HepG2 (cell line): ENCODE data around the gene PSMD5. TPM values are rescaled to one million over a fixed set of nuclear protein-coding genes. Genes with fewer than 3 reads are reported as not detected.

Source experiments
- CCDC6 ChIP-seq: sonication (generic); formaldehyde crosslinking; IDR thresholded peaks from 2 replicates; pipeline ENCODE4 v1.8.1; 2022; ENCODE audit warnings: mild to moderate bottlenecking, missing genetic modification reagents, moderate library complexity
- HMG20B ChIP-seq: conservative IDR thresholded peaks from 2 replicates; pipeline ENCODE4 v1.6.1; 2016; ENCODE audit warnings: missing genetic modification reagents, missing compliant biosample characterization
- LCORL ChIP-seq, 2 experiments: fragments of 450-650 bp in 1 of 2; sonication (generic) in 1 of 2; formaldehyde crosslinking in 1 of 2; IDR thresholded peaks; 2 replicates each; pipeline versions ENCODE4 v1.5.0 to v1.6.1; 2017 to 2020; ENCODE audit warnings: antibody characterized with exemption in 1 of 2, missing genetic modification reagents in 1 of 2
- MEIS1 ChIP-seq: sonication (generic); formaldehyde crosslinking; IDR thresholded peaks from 2 replicates; pipeline ENCODE4 v1.9.0; 2021; ENCODE audit warnings: mild to moderate bottlenecking, missing genetic modification reagents, moderate library complexity, borderline replicate concordance
- MIER3 ChIP-seq: IDR thresholded peaks from 2 replicates; pipeline ENCODE4 v1.6.1; 2016; ENCODE audit warnings: missing compliant biosample characterization, borderline replicate concordance
- MLLT10 ChIP-seq: sonication (generic); formaldehyde crosslinking; IDR thresholded peaks from 2 replicates; pipeline ENCODE4 v1.4.0; 2020; ENCODE audit warnings: missing genetic modification reagents
- NBN ChIP-seq: fragments of 450-650 bp; conservative IDR thresholded peaks from 2 replicates; pipeline ENCODE4 v1.6.1; 2017
- PLRG1 ChIP-seq: fragments of 450-650 bp; conservative IDR thresholded peaks from 2 replicates; pipeline ENCODE4 v1.6.1; 2016
- ZNF205 ChIP-seq: IDR thresholded peaks from 2 replicates; pipeline ENCODE4 v1.6.1; 2018; ENCODE audit warnings: missing biosample characterization, missing genetic modification reagents
- ZNF564 ChIP-seq: sonication (generic); formaldehyde crosslinking; IDR thresholded peaks from 2 replicates; pipeline ENCODE4 v1.8.1; 2023; ENCODE audit warnings: mild to moderate bottlenecking, missing genetic modification reagents
- ZNF672 ChIP-seq: sonication (generic); formaldehyde crosslinking; IDR thresholded peaks from 2 replicates; pipeline ENCODE4 v1.8.1; 2022; ENCODE audit warnings: missing genetic modification reagents
- ZNF816 ChIP-seq: sonication (generic); formaldehyde crosslinking; IDR thresholded peaks from 2 replicates; pipeline ENCODE4 v1.8.0; 2022; ENCODE audit warnings: missing genetic modification reagents, mild to moderate bottlenecking, borderline replicate concordance
- polyA plus RNA-seq, 8 experiments: library from polyadenylated mRNA; depleted of rRNA in 3 of 8; stranded (reverse) in 7 of 8; unstranded in 1 of 8; fragments of >200 nt; fragmentation: Illumina TruSeq in 4 of 8; extraction: Trizol in 4 of 8; gene quantifications; 2 replicates each; pipeline versions ENCODE4 v1.2.1 to v1.2.3, GENCODE V29; 2011 to 2016; ENCODE audit warnings: low read depth in 4 of 8, missing spikeins in 1 of 8, mixed read lengths in 1 of 8; ENCODE audit not compliant: insufficient read depth in 1 of 8
- total RNA-seq, 5 experiments: library from RNA; depleted of rRNA; stranded (reverse); fragments of >200 nt; fragmentation: Illumina TruSeq; extraction: Trizol; gene quantifications; 2 replicates each; pipeline ENCODE4 v1.2.3, GENCODE V29; 2016; ENCODE audit warnings: low read depth in 1 of 5
- TF ChIP-seq, protein P1 (sequence below), 2 experiments: IDR thresholded peaks; 2 replicates each; pipeline ENCODE4 v1.6.1; 2011 to 2012; ENCODE audit warnings: low read length in 2 of 2, borderline replicate concordance in 1 of 2, low read depth in 1 of 2, mild to moderate bottlenecking in 1 of 2, moderate library complexity in 1 of 2
- TF ChIP-seq, protein P2 (sequence below): sonication (generic); formaldehyde crosslinking; IDR thresholded peaks from 2 replicates; pipeline ENCODE4 v1.4.0; 2020; ENCODE audit warnings: missing genetic modification reagents
- TF ChIP-seq, protein P3 (sequence below): sonication (generic); formaldehyde crosslinking; IDR thresholded peaks from 2 replicates; pipeline ENCODE4 v1.5.0; 2020; ENCODE audit warnings: missing genetic modification reagents
- TF ChIP-seq, protein P4 (sequence below): sonication (generic); formaldehyde crosslinking; IDR thresholded peaks from 2 replicates; pipeline ENCODE4 v1.4.0; 2020; ENCODE audit warnings: missing genetic modification reagents, mild to moderate bottlenecking, borderline replicate concordance
- TF ChIP-seq, protein P5 (sequence below): sonication (generic); formaldehyde crosslinking; IDR thresholded peaks from 2 replicates; pipeline ENCODE4 v1.5.0; 2020; ENCODE audit warnings: mild to moderate bottlenecking, missing genetic modification reagents, moderate library complexity

The PSMD5 gene
- total and polyA plus RNA-seq, 2 of the 13 experiments (the other 11 are each of a cell fraction or from before 2014, with no cell fraction given): 12.7 to 18.1 TPM

DNA sequence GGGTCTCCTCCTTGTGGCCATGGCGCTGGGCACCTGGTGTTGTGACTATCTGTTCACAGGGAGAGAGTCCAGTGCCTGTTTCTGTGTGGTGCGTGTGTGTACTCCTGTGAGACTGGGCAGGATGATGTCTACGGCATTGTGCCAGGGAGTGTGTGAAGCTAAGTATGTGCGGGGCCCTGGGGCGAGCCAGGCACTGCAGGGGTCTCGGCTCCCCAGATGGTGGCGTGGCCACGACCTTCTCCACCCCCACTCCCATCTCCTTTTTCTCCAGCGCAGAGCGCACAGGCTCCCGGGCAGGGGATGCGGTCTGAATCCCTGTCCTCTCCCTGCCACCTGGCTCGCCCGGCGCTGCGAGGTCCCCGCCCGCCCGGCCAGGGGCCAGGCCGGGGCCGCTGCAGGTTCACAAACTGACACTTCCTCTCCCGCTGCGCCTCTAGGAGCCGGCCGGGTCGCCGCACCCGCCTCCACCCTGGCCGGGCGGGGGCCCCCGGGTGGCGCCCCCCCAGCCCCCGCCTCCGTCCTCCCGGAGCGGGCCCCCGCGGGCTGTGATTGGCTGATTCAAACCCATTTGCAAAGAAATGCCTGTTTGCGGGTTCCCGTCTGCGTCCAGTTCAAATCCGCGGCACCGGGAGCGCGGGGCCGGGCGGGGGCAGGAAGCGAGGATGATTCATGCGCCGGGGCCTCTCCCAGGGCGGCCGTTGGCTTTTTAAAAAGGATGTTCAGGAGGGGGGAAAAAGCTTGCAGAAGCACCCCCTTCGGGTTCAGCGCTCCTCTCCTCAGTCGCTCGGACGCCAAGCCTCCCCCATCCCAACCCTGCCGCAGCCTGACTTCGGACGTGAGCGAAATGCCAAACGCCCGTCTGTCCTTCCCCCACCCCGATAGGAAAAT is 33.5 kb upstream of the PSMD5 start (continued):
- TF ChIP-seq, protein P1, sequence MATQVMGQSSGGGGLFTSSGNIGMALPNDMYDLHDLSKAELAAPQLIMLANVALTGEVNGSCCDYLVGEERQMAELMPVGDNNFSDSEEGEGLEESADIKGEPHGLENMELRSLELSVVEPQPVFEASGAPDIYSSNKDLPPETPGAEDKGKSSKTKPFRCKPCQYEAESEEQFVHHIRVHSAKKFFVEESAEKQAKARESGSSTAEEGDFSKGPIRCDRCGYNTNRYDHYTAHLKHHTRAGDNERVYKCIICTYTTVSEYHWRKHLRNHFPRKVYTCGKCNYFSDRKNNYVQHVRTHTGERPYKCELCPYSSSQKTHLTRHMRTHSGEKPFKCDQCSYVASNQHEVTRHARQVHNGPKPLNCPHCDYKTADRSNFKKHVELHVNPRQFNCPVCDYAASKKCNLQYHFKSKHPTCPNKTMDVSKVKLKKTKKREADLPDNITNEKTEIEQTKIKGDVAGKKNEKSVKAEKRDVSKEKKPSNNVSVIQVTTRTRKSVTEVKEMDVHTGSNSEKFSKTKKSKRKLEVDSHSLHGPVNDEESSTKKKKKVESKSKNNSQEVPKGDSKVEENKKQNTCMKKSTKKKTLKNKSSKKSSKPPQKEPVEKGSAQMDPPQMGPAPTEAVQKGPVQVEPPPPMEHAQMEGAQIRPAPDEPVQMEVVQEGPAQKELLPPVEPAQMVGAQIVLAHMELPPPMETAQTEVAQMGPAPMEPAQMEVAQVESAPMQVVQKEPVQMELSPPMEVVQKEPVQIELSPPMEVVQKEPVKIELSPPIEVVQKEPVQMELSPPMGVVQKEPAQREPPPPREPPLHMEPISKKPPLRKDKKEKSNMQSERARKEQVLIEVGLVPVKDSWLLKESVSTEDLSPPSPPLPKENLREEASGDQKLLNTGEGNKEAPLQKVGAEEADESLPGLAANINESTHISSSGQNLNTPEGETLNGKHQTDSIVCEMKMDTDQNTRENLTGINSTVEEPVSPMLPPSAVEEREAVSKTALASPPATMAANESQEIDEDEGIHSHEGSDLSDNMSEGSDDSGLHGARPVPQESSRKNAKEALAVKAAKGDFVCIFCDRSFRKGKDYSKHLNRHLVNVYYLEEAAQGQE (IDR thresholded peaks at IDR 0.05; ENCODE audit: borderline replicate concordance in 1 of 2, low read depth in 1 of 2, low read length in 2 of 2): peak in 1 of 2 experiments; percentile 4; a peak in 1 of 4 replicates
- TF ChIP-seq MLLT10: no peak
- TF ChIP-seq LCORL (IDR thresholded peaks at IDR 0.05): no peak
- peak; percentile 46; the same call in 1 of the 2 replicates for TF ChIP-seq LCORL (CRISPR knock-in tag; IDR thresholded peaks at IDR 0.05)
- no peak for TF ChIP-seq HMG20B (CRISPR knock-in tag)
- TF ChIP-seq CCDC6: 0 out of 2 replicates have a peak, but pooled peaks have one; percentile 21
- TF ChIP-seq, protein P2, sequence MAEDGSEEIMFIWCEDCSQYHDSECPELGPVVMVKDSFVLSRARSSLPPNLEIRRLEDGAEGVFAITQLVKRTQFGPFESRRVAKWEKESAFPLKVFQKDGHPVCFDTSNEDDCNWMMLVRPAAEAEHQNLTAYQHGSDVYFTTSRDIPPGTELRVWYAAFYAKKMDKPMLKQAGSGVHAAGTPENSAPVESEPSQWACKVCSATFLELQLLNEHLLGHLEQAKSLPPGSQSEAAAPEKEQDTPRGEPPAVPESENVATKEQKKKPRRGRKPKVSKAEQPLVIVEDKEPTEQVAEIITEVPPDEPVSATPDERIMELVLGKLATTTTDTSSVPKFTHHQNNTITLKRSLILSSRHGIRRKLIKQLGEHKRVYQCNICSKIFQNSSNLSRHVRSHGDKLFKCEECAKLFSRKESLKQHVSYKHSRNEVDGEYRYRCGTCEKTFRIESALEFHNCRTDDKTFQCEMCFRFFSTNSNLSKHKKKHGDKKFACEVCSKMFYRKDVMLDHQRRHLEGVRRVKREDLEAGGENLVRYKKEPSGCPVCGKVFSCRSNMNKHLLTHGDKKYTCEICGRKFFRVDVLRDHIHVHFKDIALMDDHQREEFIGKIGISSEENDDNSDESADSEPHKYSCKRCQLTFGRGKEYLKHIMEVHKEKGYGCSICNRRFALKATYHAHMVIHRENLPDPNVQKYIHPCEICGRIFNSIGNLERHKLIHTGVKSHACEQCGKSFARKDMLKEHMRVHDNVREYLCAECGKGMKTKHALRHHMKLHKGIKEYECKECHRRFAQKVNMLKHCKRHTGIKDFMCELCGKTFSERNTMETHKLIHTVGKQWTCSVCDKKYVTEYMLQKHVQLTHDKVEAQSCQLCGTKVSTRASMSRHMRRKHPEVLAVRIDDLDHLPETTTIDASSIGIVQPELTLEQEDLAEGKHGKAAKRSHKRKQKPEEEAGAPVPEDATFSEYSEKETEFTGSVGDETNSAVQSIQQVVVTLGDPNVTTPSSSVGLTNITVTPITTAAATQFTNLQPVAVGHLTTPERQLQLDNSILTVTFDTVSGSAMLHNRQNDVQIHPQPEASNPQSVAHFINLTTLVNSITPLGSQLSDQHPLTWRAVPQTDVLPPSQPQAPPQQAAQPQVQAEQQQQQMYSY (CRISPR knock-in tag): no peak
- TF ChIP-seq, protein P3, sequence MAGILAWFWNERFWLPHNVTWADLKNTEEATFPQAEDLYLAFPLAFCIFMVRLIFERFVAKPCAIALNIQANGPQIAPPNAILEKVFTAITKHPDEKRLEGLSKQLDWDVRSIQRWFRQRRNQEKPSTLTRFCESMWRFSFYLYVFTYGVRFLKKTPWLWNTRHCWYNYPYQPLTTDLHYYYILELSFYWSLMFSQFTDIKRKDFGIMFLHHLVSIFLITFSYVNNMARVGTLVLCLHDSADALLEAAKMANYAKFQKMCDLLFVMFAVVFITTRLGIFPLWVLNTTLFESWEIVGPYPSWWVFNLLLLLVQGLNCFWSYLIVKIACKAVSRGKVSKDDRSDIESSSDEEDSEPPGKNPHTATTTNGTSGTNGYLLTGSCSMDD (CRISPR knock-in tag): no peak
- 0 out of 2 replicates have a peak, but pooled peaks have one; percentile 37 for TF ChIP-seq ZNF816 (CRISPR knock-in tag)
- TF ChIP-seq, protein P4, sequence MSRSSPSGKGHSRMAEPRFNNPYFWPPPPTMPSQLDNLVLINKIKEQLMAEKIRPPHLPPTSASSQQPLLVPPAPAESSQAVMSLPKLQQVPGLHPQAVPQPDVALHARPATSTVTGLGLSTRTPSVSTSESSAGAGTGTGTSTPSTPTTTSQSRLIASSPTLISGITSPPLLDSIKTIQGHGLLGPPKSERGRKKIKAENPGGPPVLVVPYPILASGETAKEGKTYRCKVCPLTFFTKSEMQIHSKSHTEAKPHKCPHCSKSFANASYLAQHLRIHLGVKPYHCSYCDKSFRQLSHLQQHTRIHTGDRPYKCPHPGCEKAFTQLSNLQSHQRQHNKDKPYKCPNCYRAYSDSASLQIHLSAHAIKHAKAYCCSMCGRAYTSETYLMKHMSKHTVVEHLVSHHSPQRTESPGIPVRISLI (CRISPR knock-in tag): no peak
- TF ChIP-seq NBN: no peak
- TF ChIP-seq PLRG1: no peak
- TF ChIP-seq, protein P5, sequence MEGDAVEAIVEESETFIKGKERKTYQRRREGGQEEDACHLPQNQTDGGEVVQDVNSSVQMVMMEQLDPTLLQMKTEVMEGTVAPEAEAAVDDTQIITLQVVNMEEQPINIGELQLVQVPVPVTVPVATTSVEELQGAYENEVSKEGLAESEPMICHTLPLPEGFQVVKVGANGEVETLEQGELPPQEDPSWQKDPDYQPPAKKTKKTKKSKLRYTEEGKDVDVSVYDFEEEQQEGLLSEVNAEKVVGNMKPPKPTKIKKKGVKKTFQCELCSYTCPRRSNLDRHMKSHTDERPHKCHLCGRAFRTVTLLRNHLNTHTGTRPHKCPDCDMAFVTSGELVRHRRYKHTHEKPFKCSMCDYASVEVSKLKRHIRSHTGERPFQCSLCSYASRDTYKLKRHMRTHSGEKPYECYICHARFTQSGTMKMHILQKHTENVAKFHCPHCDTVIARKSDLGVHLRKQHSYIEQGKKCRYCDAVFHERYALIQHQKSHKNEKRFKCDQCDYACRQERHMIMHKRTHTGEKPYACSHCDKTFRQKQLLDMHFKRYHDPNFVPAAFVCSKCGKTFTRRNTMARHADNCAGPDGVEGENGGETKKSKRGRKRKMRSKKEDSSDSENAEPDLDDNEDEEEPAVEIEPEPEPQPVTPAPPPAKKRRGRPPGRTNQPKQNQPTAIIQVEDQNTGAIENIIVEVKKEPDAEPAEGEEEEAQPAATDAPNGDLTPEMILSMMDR (CRISPR knock-in tag): peak; percentile 40
- TF ChIP-seq ZNF672 (CRISPR knock-in tag): no peak
- TF ChIP-seq ZNF205: no peak
- no peak for TF ChIP-seq MEIS1 (CRISPR knock-in tag)
- no peak for TF ChIP-seq MIER3 (CRISPR knock-in tag)
- peak; percentile 52; the same call in 1 of the 2 replicates for TF ChIP-seq ZNF564 (CRISPR knock-in tag)
